Urinary bladder (tissue), 4 donors: Measurements from ENCODE around the gene TRAPPC2L. TPM values are rescaled to one million over a fixed set of nuclear protein-coding genes. Genes with fewer than 3 reads are reported as not detected.

ENCODE experiments used
- DNase-seq: peaks from one replicate; pipeline ENCODE4 v3.0.0-alpha.2; 2015; ENCODE audit errors: extremely low spot score
- H3K27ac ChIP-seq: one replicate; pipeline ENCODE4 v1.5.1; 2013; ENCODE audit warnings: low read depth, mild to moderate bottlenecking, moderate library complexity
- H3K36me3 ChIP-seq: one replicate; pipeline ENCODE4 v1.6.1; 2013; ENCODE audit warnings: mild to moderate bottlenecking, moderate library complexity; ENCODE audit not compliant: insufficient read depth
- H3K4me1 ChIP-seq: one replicate; pipeline ENCODE4 v1.6.1; 2013; ENCODE audit warnings: mild to moderate bottlenecking, moderate library complexity; ENCODE audit not compliant: insufficient read depth
- H3K4me3 ChIP-seq: one replicate; pipeline ENCODE4 v1.5.1; 2013; ENCODE audit warnings: low read depth, low read length
- whole genome bisulfite sequencing: extraction: QIAGEN DNeasy Blood & Tissue Kit; methylation state at CpG from one replicate; pipeline ENCODE4 v1.1.7; 2013; 5-methylcytosine and 5-hydroxymethylcytosine counted together
- polyA plus RNA-seq: library from polyadenylated mRNA; stranded (reverse); fragments of 200-250 nt; gene quantifications from one replicate; pipeline ENCODE4 v1.2.3, GENCODE V29; 2013
- total RNA-seq: library from RNA; depleted of rRNA; stranded (reverse); fragments of >200 nt; gene quantifications from one replicate; pipeline ENCODE4 v1.2.3, GENCODE V29; 2014
- donor health status: healthy with polysubstance abuse.
- donor health status: healthy.

TRAPPC2L gene
- total and polyA plus RNA-seq, 2 donors = 18.7 to 43.3 TPM

- Histone ChIP-seq H3K27ac (no peak overlapping the region), H3K36me3 (peaks cover 4% of the 10 kb centered on the region), H3K4me1 (no peaks in the 10 kb centered on the region), H3K4me3 (no peak overlapping the region)
- WGBS = 87% methylated on average over 12 of the region's 12 CpGs
- DNase-seq = no peak
These were observed 31.8 kb upstream of the TRAPPC2L start for GRCh38 chr16:88825146-88825545.

GRCh38 chr16:88826070-88826840 lies 30.7 kb upstream of the TRAPPC2L start:
- no peaks in the 10 kb centered on the region for H3K4me1 ChIP-seq
- no peak for DNase-seq
- H3K36me3 ChIP-seq = peaks cover 4% of the 10 kb centered on the region
- 92% methylated on average over 26 of the region's 26 CpGs for WGBS
- no peak overlapping the region for H3K4me3 ChIP-seq
- H3K27ac ChIP-seq = no peak overlapping the region

- H3K27ac ChIP-seq = no peak overlapping the region
- H3K4me1 ChIP-seq = no peaks in the 10 kb centered on the region
- H3K4me3 ChIP-seq = no peak overlapping the region
- DNase-seq = no peak
- H3K36me3 ChIP-seq = peaks cover 4% of the 10 kb centered on the region
- WGBS = 93% methylated on average over 21 of the region's 21 CpGs
These were observed 29.2 kb upstream of the TRAPPC2L start for GRCh38 chr16:88827727-88828126.

- Histone ChIP-seq H3K4me3 (no peak overlapping the region), H3K4me1 (no peaks in the 10 kb centered on the region), H3K36me3 (peaks cover 4% of the 10 kb centered on the region), H3K27ac (no peak overlapping the region)
- 93% methylated on average over 24 of the region's 24 CpGs for WGBS
- DNase-seq = no peak
These were observed 28.2 kb upstream of the TRAPPC2L start for GRCh38 chr16:88828711-88829110.

GRCh38 chr16:88830258-88830657 lies 26.7 kb upstream of the TRAPPC2L start:
- 50% methylated on average over 11 of the region's 11 CpGs for WGBS
- H3K4me1 ChIP-seq = no peaks in the 10 kb centered on the region
- peak; percentile 46 for DNase-seq
- H3K27ac ChIP-seq = no peak overlapping the region
- H3K36me3 ChIP-seq = peaks cover 4% of the 10 kb centered on the region
- no peak overlapping the region for H3K4me3 ChIP-seq

GRCh38 chr16:88830783-88831182 lies 26.1 kb upstream of the TRAPPC2L start:
- H3K36me3 ChIP-seq = peaks cover 4% of the 10 kb centered on the region
- H3K27ac ChIP-seq = no peak overlapping the region

GRCh38 chr16:88831838-88832237 lies 25.1 kb upstream of the TRAPPC2L start:
- H3K36me3 ChIP-seq = peaks cover 4% of the 10 kb centered on the region
- H3K4me1 ChIP-seq = no peaks in the 10 kb centered on the region
- H3K4me3 ChIP-seq = no peak overlapping the region
- DNase-seq = no peak
- H3K27ac ChIP-seq = no peak overlapping the region
- 74% methylated on average over 13 of the region's 13 CpGs for WGBS

More at GRCh38 chr16:88830783-88831182, 26.1 kb upstream of the TRAPPC2L start:
- WGBS = 92% methylated on average over 14 of the region's 14 CpGs
- H3K4me1 ChIP-seq = no peaks in the 10 kb centered on the region
- DNase-seq = no peak
- H3K4me3 ChIP-seq = no peak overlapping the region

GRCh38 chr16:88833086-88833485 lies 23.8 kb upstream of the TRAPPC2L start:
- H3K36me3 ChIP-seq = peaks cover 2% of the 10 kb centered on the region
- H3K27ac ChIP-seq = no peak overlapping the region
- H3K4me1 ChIP-seq = no peaks in the 10 kb centered on the region
- DNase-seq = no peak
- no peak overlapping the region for H3K4me3 ChIP-seq
- WGBS = 95% methylated on average over 13 of the region's 13 CpGs

GRCh38 chr16:88834670-88835069 lies 22.3 kb upstream of the TRAPPC2L start:
- no peak for DNase-seq

GRCh38 chr16:88835383-88835782 lies 21.5 kb upstream of the TRAPPC2L start:
- H3K4me3 ChIP-seq = no peak overlapping the region
- H3K4me1 ChIP-seq = no peaks in the 10 kb centered on the region
- no peak overlapping the region for H3K27ac ChIP-seq
- peaks cover 4% of the 10 kb centered on the region for H3K36me3 ChIP-seq
- WGBS = 66% methylated on average over 11 of the region's 11 CpGs
- no peak for DNase-seq

More at GRCh38 chr16:88834670-88835069, 22.3 kb upstream of the TRAPPC2L start:
- Histone ChIP-seq H3K4me1 (no peaks in the 10 kb centered on the region), H3K27ac (no peak overlapping the region), H3K36me3 (peaks cover 4% of the 10 kb centered on the region), H3K4me3 (no peak overlapping the region)
- 94% methylated on average over 13 of the region's 13 CpGs for WGBS

GRCh38 chr16:88835818-88836217 lies 21.1 kb upstream of the TRAPPC2L start:
- Histone ChIP-seq H3K27ac (no peak overlapping the region), H3K4me1 (no peaks in the 10 kb centered on the region), H3K36me3 (peaks cover 4% of the 10 kb centered on the region), H3K4me3 (no peak overlapping the region)
- 93% methylated on average over 33 of the region's 33 CpGs for WGBS
- DNase-seq = no peak

- Histone ChIP-seq H3K4me1 (no peaks in the 10 kb centered on the region), H3K36me3 (peaks cover 4% of the 10 kb centered on the region), H3K27ac (no peak overlapping the region), H3K4me3 (no peak overlapping the region)
- no peak for DNase-seq
- WGBS = 94% methylated on average over 17 of the region's 17 CpGs
These were observed 20.1 kb upstream of the TRAPPC2L start for GRCh38 chr16:88836791-88837190.

- Histone ChIP-seq H3K4me1 (no peaks in the 10 kb centered on the region), H3K27ac (no peak overlapping the region), H3K36me3 (peaks cover 4% of the 10 kb centered on the region), H3K4me3 (no peak overlapping the region)
- WGBS = 90% methylated on average over 20 of the region's 20 CpGs
- DNase-seq = no peak
These were observed 19.1 kb upstream of the TRAPPC2L start for GRCh38 chr16:88837806-88838205.

GRCh38 chr16:88838566-88838965 lies 18.4 kb upstream of the TRAPPC2L start:
- no peak overlapping the region for H3K4me3 ChIP-seq
- WGBS = 90% methylated on average over 19 of the region's 19 CpGs
- peaks cover 4% of the 10 kb centered on the region for H3K36me3 ChIP-seq
- no peaks in the 10 kb centered on the region for H3K4me1 ChIP-seq
- DNase-seq = no peak
- H3K27ac ChIP-seq = no peak overlapping the region
